IPS-NIHi11 (cell line): ENCODE data around the gene MYF5.

ENCODE experiments used
- DNase-seq: peaks from one replicate; pipeline ENCODE4 v3.0.0; 2012; ENCODE audit warnings: mixed read lengths, low spot score

The MYF5 gene

GRCh38 chr12:80707830-80708258 is 8.9 kb upstream of the MYF5 start:
- DNase-seq: peak; percentile 47

- no peak for DNase-seq
Measured at GRCh38 chr12:80708259-80708974, 8.3 kb upstream of the MYF5 start.

DNA sequence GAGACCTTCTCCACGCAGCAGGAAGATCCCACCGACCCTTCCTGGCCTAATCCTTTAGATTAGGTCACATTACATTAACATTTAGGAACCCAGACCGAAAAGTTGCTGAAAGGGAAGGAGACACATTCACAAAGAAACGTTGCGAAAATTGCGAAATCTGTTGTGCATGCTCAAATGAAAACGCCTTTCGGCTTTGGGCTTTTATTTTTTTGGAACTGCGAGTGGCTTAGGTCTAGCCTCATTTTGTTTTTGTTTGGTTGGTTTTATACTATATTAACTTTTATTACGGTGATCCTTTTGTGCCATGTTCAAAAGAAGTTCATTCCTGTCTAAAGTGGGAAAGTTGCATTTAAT is 7.8 kb upstream of the MYF5 start:
- no peak for DNase-seq

GRCh38 chr12:80709811-80710726 is 6.6 kb upstream of the MYF5 start:
- peak; percentile 44 for DNase-seq

DNA sequence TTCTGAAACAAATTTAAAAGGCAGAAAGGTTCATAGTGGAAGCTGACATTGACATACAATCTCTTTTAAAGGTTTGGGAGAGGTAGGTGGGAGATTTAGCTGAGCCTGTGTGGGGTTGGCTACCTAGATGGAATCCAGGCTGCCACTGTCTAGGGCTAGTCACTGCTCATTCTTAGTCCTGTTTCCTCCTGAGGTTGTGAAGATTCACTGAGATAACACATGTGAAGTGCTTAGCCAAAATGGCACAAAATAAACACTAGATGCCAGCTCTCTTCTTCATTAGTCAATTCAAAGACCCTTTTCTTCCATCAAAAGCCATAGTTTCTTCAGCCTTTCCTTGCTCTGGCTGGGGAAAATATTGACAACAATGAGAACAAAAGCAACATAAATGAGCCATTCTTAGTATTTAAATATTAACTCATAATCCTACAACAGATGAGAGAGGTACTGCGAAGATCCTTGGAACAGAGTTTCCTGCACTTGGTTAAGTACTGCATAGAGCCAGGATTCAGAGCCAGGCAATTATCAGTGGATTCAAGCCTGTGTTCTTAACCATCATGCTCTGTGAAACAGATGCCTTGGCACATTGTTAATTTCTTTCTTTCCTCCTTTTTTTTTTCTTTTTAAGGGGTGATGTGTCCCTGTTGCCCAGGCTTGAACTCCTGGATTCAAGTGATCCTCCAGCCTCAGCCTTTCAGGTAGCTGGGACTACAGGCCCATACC is 5.8 kb upstream of the MYF5 start:
- DNase-seq: no peak

DNA sequence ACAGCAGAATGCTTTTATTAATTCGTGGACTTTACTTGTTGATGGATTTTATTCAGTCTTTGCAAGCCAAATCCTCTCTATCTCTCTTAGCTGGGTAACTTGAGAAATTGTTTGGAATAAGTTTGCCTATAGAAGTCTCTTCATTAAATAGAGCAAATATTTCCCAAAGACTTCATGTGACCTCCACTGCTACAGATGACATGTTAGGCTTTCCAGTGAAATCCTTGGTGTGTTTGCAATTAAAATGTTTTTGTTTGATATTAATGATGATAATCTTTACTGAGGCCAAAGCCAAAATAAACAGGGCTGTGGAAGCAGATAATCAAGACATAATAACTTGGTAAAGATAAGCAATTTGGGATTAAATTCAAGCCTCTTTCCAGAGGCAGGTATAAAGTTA is 4.8 kb upstream of the MYF5 start:
- no peak for DNase-seq

GRCh38 chr12:80712866-80713265 is 3.8 kb upstream of the MYF5 start:
- DNase-seq: no peak

GRCh38 chr12:80713419-80713818 is 3.3 kb upstream of the MYF5 start:
- DNase-seq: no peak

DNA sequence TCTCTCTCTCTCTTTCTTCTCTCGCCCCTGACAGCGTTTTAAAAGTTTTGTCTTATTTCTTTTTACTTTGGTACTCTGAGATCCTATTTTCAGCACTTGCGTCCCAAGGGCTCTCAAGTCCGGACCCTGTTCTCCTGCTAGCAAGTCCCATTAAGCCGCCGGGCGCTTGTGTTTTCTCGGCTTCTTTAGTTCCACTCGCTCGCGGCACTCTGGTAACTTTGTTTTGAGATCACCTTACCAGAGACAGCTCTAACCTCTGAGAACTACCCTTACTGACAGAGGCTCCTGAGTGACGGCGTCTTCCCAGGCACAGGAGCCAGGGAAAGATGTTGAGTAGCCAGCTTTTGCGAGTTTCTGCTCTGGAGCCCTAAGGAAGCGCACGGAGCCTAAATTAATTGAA is 2.7 kb upstream of the MYF5 start:
- peak; percentile 41 for DNase-seq

- no peak for DNase-seq
Measured at GRCh38 chr12:80714846-80715245, 1.9 kb upstream of the MYF5 start.

DNA sequence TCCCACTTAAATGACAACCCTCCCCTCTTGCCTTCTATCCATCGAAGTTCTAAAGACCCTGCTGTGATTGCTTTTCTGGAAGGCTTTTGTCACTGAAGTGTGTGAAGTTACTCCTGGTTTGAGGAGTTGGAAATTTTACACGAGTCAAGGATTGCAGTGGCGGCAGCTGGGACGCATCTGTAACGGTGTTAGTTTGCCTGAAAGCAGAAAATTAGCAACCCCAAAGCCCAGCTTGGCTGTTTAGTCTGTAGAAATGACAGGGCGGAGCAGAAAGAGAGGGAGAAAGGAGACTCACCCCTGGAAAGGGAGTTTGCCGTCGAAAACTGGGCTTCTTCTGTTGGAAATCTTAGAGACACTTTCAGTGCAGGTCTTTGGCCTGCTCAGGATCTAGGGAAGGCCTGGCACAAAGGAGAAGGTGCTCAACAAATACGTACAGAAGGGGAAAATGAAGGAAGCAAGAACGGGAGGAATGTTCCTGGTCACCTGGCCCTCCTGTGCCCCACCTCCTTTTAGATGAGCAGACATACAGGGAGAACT is 931 bp upstream of the MYF5 start:
- peak; percentile 6 for DNase-seq

- DNase-seq: no peak
Measured at GRCh38 chr12:80717856-80718255, 1.1 kb downstream of the MYF5 start.

GRCh38 chr12:80720516-80720915 is 3.8 kb downstream of the MYF5 start:
- DNase-seq: no peak

GRCh38 chr12:80721326-80721725 is 4.6 kb downstream of the MYF5 start:
- no peak for DNase-seq

DNA sequence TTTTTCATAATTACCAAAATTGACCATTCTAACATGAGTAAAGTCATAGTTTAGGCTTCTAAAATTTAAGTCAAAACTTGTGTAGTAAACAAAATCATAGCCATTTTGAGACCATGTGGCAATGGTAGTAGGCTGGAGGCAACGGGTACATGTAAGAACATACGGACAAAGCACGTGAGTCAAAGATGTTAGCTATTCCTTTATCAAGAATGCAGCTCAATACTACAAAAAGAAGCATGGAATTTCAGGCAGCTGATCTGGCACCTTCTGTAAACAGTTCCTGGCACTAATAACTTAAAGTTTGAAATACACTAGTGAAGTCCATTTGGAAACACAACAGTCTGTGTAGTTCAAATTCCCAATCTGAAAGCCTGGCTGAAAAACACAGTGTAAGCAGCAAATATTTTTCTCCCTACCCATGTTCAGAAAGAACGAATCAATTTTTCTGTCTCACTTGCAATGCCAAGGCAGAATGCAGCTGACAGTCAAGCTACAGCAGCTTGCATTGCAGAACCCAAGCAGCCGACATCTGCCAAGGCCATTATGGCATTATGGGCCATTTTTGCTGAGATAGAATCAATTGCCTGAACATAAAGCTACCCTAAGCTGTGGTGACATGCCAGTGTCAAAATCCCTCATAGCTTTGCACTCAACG is 29.3 kb downstream of the MYF5 start:
- no peak for DNase-seq

DNA sequence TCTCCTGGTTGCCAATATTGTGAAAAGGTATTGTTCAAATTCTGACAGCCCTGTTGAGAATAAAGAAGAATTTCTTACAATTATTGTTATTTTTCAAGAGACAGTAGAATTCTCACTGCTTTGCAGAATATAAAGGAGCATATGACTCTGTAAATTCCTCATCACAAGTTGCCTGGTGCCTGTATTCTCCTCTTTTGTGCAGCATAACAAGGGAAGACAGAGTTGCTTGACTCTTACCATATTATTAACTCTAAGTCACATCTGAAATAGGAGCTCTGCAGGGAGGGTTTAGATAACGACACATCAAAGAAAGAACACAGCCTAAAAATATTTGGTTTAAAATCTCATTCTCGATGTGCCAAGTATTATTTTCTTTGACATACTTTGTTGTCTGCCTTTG is 31.1 kb downstream of the MYF5 start:
- no peak for DNase-seq

GRCh38 chr12:80749456-80749855 is 32.7 kb downstream of the MYF5 start:
- no peak for DNase-seq

GRCh38 chr12:80752464-80752863 is 35.8 kb downstream of the MYF5 start:
- DNase-seq: no peak

- no peak for DNase-seq
Measured at GRCh38 chr12:80754274-80754673, 37.6 kb downstream of the MYF5 start.

DNA sequence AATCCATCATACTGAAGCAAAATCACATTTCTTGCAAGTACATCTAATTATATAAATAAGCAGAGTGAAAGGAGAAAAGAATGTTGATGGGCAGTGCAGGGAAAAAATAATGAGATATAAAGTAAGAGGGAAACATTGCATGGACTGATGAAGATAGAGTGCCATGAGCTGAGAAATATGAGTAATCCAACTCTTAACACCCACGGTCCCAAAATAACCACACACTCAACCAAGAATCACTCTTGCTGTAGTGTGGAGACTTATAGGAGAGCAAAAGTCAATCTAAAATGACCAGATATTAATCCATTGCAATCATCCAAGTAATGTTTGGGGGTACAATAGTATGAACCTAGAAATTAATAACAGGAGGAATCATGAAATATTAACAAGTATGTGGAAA is 40.2 kb downstream of the MYF5 start:
- DNase-seq: no peak

DNA sequence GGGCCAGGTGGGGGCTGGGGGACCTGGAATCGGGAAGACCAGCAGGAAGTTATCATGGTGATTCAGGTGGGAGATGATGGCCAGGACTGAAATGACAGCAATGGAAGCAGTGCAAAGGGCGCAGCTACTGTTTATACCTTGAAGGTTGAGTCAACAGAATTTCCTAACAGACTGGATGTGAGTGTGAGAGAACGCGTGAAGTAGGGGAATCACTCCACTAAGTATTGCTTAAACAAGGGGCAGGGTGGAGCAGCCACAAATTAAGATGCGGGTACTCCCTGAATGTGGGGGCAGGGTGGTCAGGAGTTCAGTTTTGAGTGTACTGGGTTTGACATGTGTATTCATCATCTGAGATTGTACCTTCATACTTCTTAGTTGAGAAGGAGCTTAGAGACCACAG is 45.1 kb downstream of the MYF5 start:
- DNase-seq: no peak

DNA sequence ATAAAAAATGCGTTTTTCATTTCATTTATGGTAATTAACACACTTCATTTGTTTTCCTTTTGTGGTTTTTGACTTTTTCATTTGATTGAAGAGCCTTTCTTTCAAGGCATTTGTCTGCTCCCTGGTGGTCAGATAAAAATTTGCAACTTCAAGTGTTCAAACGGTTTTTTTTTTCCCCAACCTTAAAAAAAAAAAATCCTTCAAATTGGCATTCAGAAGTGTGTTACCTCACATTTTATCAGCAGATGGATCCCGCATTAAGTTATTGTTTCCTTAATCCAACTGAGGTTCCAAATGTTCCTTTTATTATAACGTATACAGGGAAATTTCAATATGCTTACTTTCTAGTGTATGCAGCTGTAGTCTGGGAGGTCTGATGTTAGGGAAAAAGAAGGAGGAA is 47.2 kb downstream of the MYF5 start:
- DNase-seq: no peak
